Peyer's patch (tissue), 4 donors: ENCODE results near the gene CD274. TPM values are rescaled to one million over a fixed set of nuclear protein-coding genes. Genes with fewer than 3 reads are reported as not detected.
A peak's percentile ranks its signal among the peaks of the same experiment; 100 is the strongest.

ENCODE experiments used
- DNase-seq, 3 donors: peaks; one replicate each; pipeline ENCODE4 v3.0.0-alpha.2; 2017 to 2019
- H3K27ac ChIP-seq, 4 donors: fragments of 200-600 bp; sonication (generic); one replicate each; pipeline ENCODE4 v1.5.1; 2016 to 2019
- H3K27me3 ChIP-seq, 2 donors: fragments of 200-600 bp; sonication (generic); one replicate each; pipeline ENCODE4 v1.5.1; 2019
- H3K36me3 ChIP-seq, 3 donors: fragments of 200-600 bp; sonication (generic); one replicate each; pipeline ENCODE4 v1.5.1; 2016 to 2019
- H3K4me1 ChIP-seq, 4 donors: fragments of 200-600 bp; sonication (generic); one replicate each; pipeline ENCODE4 v1.5.1; 2016 to 2019
- H3K4me3 ChIP-seq, 4 donors: fragments of 200-600 bp; sonication (generic); 1 replicate in 3 of 4; 2 replicates in 1 of 4; pipeline ENCODE4 v1.5.1; 2016 to 2019; ENCODE audit warnings: mild to moderate bottlenecking in 1 of 4
- H3K9me3 ChIP-seq, 4 donors: fragments of 200-600 bp; sonication (generic); one replicate each; pipeline ENCODE4 v1.5.1; 2016 to 2019; ENCODE audit warnings: mild to moderate bottlenecking in 1 of 4
- POLR2A ChIP-seq, 2 donors: fragments of 450-650 bp; IDR thresholded peaks; one replicate each; pipeline ENCODE4 v1.5.1; 2017; ENCODE audit warnings: antibody characterized with exemption in 2 of 2, mild to moderate bottlenecking in 2 of 2, moderate library complexity in 2 of 2
- total RNA-seq, 4 donors: library from RNA; depleted of rRNA; stranded (reverse); fragments of >200 nt; gene quantifications; one replicate each; pipeline ENCODE4 v1.1.0, GENCODE V29; 2016
- TF ChIP-seq, protein P1 (sequence below), 6 experiments: fragments of 450-650 bp in 4 of 6; fragments of 200-600 bp in 2 of 6; sonication (generic) in 1 of 6; IDR thresholded peaks; one replicate each; pipeline ENCODE4 v1.5.1; 2017 to 2019; ENCODE audit warnings: antibody characterized with exemption in 6 of 6, mild to moderate bottlenecking in 3 of 6, moderate library complexity in 1 of 6

CD274 gene
- total RNA-seq, 4 donors from 2014 or later: 1.7 to 6.2 (median 3.4) TPM

DNA sequence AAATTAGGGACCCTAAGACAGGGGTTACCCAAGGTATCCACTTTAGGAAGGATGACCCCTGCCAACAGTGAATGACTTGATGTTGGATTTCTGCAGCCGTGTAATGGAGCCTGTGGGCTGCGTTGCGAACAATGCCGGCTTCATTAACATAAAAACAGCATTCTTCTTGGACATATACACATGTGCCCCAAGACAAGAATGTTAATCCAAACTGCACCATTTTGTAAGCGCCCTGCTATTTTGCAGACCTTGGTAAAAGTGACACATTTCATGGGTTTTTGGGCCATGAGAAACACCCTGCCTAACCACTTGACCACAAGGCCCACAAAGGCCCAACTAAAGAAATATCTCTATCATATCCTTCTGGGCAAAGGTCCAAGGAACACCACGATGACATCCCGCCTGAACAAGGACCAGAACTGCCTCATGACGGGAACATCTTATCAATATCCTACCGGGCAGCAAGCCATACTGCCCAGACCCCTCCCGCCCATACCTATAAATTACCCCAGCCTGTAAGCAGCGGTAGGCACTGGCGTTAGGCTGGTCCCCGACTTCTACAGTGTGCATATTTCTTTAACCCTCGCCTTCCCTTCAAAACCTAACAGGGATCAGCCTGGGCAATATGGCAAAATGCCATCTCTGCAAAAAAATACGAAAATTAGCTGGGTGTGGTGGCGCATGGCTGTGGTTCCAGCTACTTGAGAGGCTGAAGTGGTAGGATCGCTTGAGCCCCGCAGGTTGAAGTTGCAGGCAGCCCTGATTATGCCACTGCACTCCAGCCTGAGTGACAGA lies 50.3 kb downstream of the CD274 start:
- Histone ChIP-seq H3K27me3 (no peaks in the 10 kb centered on the region), H3K36me3 (no peaks in the 10 kb centered on the region), H3K4me3 (no peak overlapping the region), H3K4me1 (no peaks in the 10 kb centered on the region), H3K9me3 (no peaks in the 10 kb centered on the region), H3K27ac (peak overlapping the region in 2 of 4 donors; percentile 5 to 30)
- TF ChIP-seq POLR2A (IDR thresholded peaks at IDR 0.05): no peak
- TF ChIP-seq, protein P1, sequence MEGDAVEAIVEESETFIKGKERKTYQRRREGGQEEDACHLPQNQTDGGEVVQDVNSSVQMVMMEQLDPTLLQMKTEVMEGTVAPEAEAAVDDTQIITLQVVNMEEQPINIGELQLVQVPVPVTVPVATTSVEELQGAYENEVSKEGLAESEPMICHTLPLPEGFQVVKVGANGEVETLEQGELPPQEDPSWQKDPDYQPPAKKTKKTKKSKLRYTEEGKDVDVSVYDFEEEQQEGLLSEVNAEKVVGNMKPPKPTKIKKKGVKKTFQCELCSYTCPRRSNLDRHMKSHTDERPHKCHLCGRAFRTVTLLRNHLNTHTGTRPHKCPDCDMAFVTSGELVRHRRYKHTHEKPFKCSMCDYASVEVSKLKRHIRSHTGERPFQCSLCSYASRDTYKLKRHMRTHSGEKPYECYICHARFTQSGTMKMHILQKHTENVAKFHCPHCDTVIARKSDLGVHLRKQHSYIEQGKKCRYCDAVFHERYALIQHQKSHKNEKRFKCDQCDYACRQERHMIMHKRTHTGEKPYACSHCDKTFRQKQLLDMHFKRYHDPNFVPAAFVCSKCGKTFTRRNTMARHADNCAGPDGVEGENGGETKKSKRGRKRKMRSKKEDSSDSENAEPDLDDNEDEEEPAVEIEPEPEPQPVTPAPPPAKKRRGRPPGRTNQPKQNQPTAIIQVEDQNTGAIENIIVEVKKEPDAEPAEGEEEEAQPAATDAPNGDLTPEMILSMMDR (IDR thresholded peaks at IDR 0.05): no peak
- DNase-seq: no peak

DNA sequence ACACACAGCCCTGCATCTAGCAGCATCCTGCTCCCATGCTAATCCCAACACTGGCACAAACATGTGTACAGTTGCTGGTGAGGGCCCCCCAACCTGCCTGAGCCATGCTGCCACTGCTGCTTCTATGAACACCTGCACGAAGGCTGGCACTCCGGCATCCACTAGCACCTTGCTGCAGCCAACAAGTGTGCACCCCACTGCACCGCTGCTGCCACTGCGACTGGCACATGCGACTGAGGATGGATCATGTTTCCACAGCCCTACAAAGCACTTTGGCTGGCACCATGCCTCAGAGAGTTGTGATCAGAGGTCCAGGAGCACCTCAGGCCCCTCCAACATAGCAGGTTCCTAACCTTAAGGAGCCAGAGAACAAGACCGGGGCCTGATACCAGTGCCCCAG lies 52.2 kb downstream of the CD274 start:
- no peaks in the 10 kb centered on the region for H3K9me3 ChIP-seq
- H3K4me1 ChIP-seq: no peaks in the 10 kb centered on the region
- no peak for DNase-seq
- no peaks in the 10 kb centered on the region for H3K36me3 ChIP-seq
- no peaks in the 10 kb centered on the region for H3K27me3 ChIP-seq
- H3K4me3 ChIP-seq: no peak overlapping the region
- TF ChIP-seq, protein P1 (IDR thresholded peaks at IDR 0.05): no peak
- no peak for TF ChIP-seq POLR2A (IDR thresholded peaks at IDR 0.05)
- H3K27ac ChIP-seq: no peak overlapping the region

DNA sequence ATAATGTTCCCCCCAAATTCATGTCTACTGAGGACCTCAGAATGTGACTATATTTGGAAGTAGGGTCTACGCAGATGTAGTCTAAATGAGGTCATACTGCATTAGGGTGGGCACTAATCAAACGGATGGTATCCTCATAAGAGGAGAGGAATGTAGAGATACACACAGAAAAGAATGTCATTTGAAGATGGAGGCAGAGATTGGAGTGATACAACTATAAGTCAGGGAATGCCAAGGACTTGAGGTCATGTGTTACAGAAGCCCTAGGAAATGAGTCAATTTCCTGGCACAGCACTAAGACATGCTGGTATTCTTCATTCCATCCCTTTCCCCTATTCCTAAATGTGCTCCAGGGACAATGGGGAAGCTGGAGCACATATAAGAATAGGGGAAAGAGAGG lies 59.2 kb downstream of the CD274 start:
- TF ChIP-seq, protein P1 (IDR thresholded peaks at IDR 0.05): no peak
- no peak for TF ChIP-seq POLR2A (IDR thresholded peaks at IDR 0.05)
- Histone ChIP-seq H3K27ac (peak overlapping the region in 3 of 4 donors; percentile 27 to 34 (median 29)), H3K9me3 (no peaks in the 10 kb centered on the region), H3K36me3 (no peaks in the 10 kb centered on the region), H3K4me1 (no peaks in the 10 kb centered on the region), H3K27me3 (no peaks in the 10 kb centered on the region), H3K4me3 (no peak overlapping the region)
- DNase-seq: no peak

DNA sequence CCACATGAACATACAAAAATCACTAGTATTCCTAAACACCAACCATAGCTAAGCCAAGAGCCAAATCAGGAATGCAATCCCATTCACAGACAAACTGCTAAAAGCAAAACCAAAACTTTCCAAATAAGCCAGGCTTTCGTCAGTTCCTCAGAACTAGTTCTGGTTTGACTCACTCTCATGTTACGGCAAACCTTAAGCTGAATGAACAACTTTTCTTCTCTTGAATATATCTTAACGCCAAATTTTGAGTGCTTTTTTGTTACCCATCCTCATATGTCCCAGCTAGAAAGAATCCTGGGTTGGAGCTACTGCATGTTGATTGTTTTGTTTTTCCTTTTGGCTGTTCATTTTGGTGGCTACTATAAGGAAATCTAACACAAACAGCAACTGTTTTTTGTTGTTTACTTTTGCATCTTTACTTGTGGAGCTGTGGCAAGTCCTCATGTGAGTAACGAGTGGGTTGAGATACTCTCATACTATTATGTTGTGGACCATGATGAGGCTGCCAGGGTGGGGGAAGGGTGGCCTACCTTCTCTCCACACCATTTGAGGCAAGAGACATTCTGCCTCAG lies 60.1 kb downstream of the CD274 start, which contains the start of gene PDCD1LG2:
Gene PDCD1LG2, plus strand, starts transcription at position 172 of the 572 bp plus-strand sequence. CDS start 12,016 bp downstream, outside the sequence.
- no peaks in the 10 kb centered on the region for H3K9me3 ChIP-seq
- H3K27me3 ChIP-seq: no peaks in the 10 kb centered on the region
- TF ChIP-seq POLR2A (IDR thresholded peaks at IDR 0.05): no peak
- TF ChIP-seq, protein P1 (IDR thresholded peaks at IDR 0.05): no peak
- peak within 1 kb of the TSS; percentile 27 to 64 (median 32) for H3K27ac ChIP-seq
- peak within 1 kb of the TSS in 1 of 4 donors; percentile 29 for H3K4me3 ChIP-seq
- H3K4me1 ChIP-seq: no peaks in the 10 kb centered on the region
- no peaks in the 10 kb centered on the region for H3K36me3 ChIP-seq
- no peak for DNase-seq

DNA sequence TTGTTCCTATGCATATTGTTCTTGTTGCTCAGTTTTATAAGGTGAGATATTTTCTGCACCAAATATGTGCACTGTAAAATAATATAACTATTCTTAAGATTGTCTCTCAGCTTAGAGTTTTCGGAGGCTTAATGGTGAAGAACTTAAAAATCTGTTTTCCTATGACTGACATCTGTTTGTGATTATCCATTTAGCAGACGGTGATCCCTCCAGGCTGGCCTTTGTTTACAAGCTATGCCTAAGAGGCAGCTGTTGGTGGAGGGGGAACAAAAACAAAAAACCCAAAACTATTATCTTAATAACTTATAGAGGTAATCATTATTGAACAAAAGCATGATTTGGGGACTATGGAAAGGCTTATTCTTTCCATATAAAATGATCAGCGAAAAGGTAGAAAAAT lies 60.6 kb downstream of the CD274 start:
- no peaks in the 10 kb centered on the region for H3K36me3 ChIP-seq
- TF ChIP-seq, protein P1 (IDR thresholded peaks at IDR 0.05): no peak
- no peak for TF ChIP-seq POLR2A (IDR thresholded peaks at IDR 0.05)
- peak overlapping the region; percentile 27 to 64 (median 32) for H3K27ac ChIP-seq
- H3K27me3 ChIP-seq: no peaks in the 10 kb centered on the region
- no peaks in the 10 kb centered on the region for H3K4me1 ChIP-seq
- no peaks in the 10 kb centered on the region for H3K9me3 ChIP-seq
- H3K4me3 ChIP-seq: peak overlapping the region in 1 of 4 donors; percentile 29
- DNase-seq: no peak
